GM18873 (cell line): ENCODE data around the gene FAM120C.

ENCODE experiments used
- ATAC-seq: cut with Tn5 transposase; IDR thresholded peaks from one replicate; pipeline ENCODE4 v1.9.1; 2021; ENCODE audit warnings: mild to moderate bottlenecking, moderate library complexity, moderate number of reproducible peaks; ENCODE audit not compliant: unreplicated experiment, low FRiP score

The FAM120C gene

GRCh38 chrX:54182864-54183613 is at the start of gene FAM120C:
Gene FAM120C (minus strand): TSS chrX:54183254. CDS start chrX:54183198, 56 bp downstream.
- ATAC-seq, result peak; percentile 4

- ATAC-seq, result no peak
These were observed 47.5 kb upstream of the FAM120C start for GRCh38 chrX:54230435-54231148.

GRCh38 chrX:54223581-54223980 is 40.5 kb upstream of the FAM120C start:
- ATAC-seq, result no peak

- no peak for ATAC-seq
These were observed 30.5 kb upstream of the FAM120C start for GRCh38 chrX:54213603-54214002.

- no peak for ATAC-seq
These were observed 25.5 kb upstream of the FAM120C start for GRCh38 chrX:54208531-54208930.

GRCh38 chrX:54198262-54198661 is 15.2 kb upstream of the FAM120C start:
- no peak for ATAC-seq

- ATAC-seq, result no peak
These were observed 12.0 kb upstream of the FAM120C start for GRCh38 chrX:54194982-54195588.

- ATAC-seq, result no peak
These were observed 10.2 kb upstream of the FAM120C start for GRCh38 chrX:54193085-54193821.

- ATAC-seq, result no peak
These were observed 1.4 kb upstream of the FAM120C start for GRCh38 chrX:54184474-54184873.

GRCh38 chrX:54182194-54182863 is 725 bp downstream of the FAM120C start:
- ATAC-seq, result peak; percentile 45

GRCh38 chrX:54181202-54181953 is 1.7 kb downstream of the FAM120C start:
- no peak for ATAC-seq

- no peak for ATAC-seq
These were observed 2.7 kb downstream of the FAM120C start for GRCh38 chrX:54180403-54180802.

- ATAC-seq, result no peak
These were observed 4.7 kb downstream of the FAM120C start for GRCh38 chrX:54178100-54178940.

GRCh38 chrX:54177306-54177705 is 5.7 kb downstream of the FAM120C start:
- no peak for ATAC-seq

- ATAC-seq, result no peak
These were observed 9.3 kb downstream of the FAM120C start for GRCh38 chrX:54173791-54174190.

GRCh38 chrX:54172455-54172854 is 10.6 kb downstream of the FAM120C start:
- no peak for ATAC-seq

GRCh38 chrX:54171527-54172250 is 11.4 kb downstream of the FAM120C start:
- ATAC-seq, result no peak

GRCh38 chrX:54171091-54171490 is 12.0 kb downstream of the FAM120C start:
- ATAC-seq, result no peak
